Activated CD8-positive, alpha-beta memory T cell treated with anti-CD3 and anti-CD28 coated beads for 36 hours (primary cell): ENCODE data around the gene STAT3. TPM values are rescaled to one million over a fixed set of nuclear protein-coding genes. Genes with fewer than 3 reads are reported as not detected.
"Not testable (repeated sequence)": the region's sequence is repeated elsewhere in the genome, so short reads cannot be mapped to it uniquely, and the experiment has no call there.

Source experiments
- CTCF ChIA-PET: fragments of 350-600 bp; sonication (Branson Sonifier 250); formaldehyde crosslinking; loops from one replicate; lab custom pipeline; 2021; ENCODE audit warnings: antibody characterized with exemption; lab: Charles Lee
- POLR2A ChIA-PET: fragments of 350-600 bp; sonication (Branson Sonifier 250); formaldehyde crosslinking; loops from one replicate; lab custom pipeline; 2021; ENCODE audit warnings: antibody characterized with exemption; lab: Charles Lee
- total RNA-seq, 2 experiments: library from RNA; stranded (reverse); gene quantifications; one replicate each; pipeline ENCODE4 v1.2.3, GENCODE V29; 2021

Gene STAT3
- total RNA-seq, 2 experiments from 2014 or later, result 179 TPM

GRCh38 chr17:42411905-42412679 lies 23.9 kb upstream of the STAT3 start:
- POLR2A ChIA-PET, result no interaction called here
- CTCF ChIA-PET, result interaction anchor here (0.6 to 13.0 kb wide), 3 partner anchors 94 to 504 kb away, joined by 3 to 340 read pairs (median 5); no protein-coding TSS in a partner anchor

- POLR2A ChIA-PET, result interaction anchor here (0.5 kb wide), 1 partner anchor 287 kb away, joined by 3 read pairs; no protein-coding TSS in a partner anchor
- CTCF ChIA-PET, result interaction anchor here (1.3 to 13.0 kb wide), 2 partner anchors 94 to 106 kb away, joined by 4 to 340 read pairs; no protein-coding TSS in a partner anchor
These were observed 23.1 kb upstream of the STAT3 start for GRCh38 chr17:42411361-42411760.

- ChIA-PET CTCF (interaction anchor here (0.7 to 13.0 kb wide), 3 partner anchors 77 to 107 kb away, joined by 4 to 340 read pairs (median 4); no protein-coding TSS in a partner anchor), POLR2A (no interaction called here)
These were observed 22.1 kb upstream of the STAT3 start for GRCh38 chr17:42410319-42410685.

GRCh38 chr17:42409523-42410318 lies 21.5 kb upstream of the STAT3 start:
- POLR2A ChIA-PET, result interaction anchor here (0.5 kb wide), 1 partner anchor 111 kb away, joined by 6 read pairs; no protein-coding TSS in a partner anchor

GRCh38 chr17:42408061-42408460 lies 19.8 kb upstream of the STAT3 start:
- POLR2A ChIA-PET, result interaction anchor here (0.6 kb wide), 1 partner anchor 541 kb away, joined by 3 read pairs; no protein-coding TSS in a partner anchor
- CTCF ChIA-PET, result interaction anchor here (0.5 to 13.0 kb wide), 6 partner anchors 12 to 186 kb away, joined by 3 to 340 read pairs (median 3); no protein-coding TSS in a partner anchor

More at GRCh38 chr17:42409523-42410318, 21.5 kb upstream of the STAT3 start:
- CTCF ChIA-PET, result interaction anchor here (0.6 to 13.0 kb wide), 3 partner anchors 92 to 265 kb away, joined by 3 to 340 read pairs (median 4); no protein-coding TSS in a partner anchor

GRCh38 chr17:42407289-42407836 lies 19.1 kb upstream of the STAT3 start:
- CTCF ChIA-PET, result interaction anchor here (0.7 to 13.0 kb wide), 16 partner anchors 9 to 185 kb away, joined by 3 to 340 read pairs (median 4); partner anchors contain the start of gene STAT3
- POLR2A ChIA-PET, result interaction anchor here (1.6 kb wide), 1 partner anchor 95 kb away, joined by 5 read pairs; no protein-coding TSS in a partner anchor

- CTCF ChIA-PET, result interaction anchor here (0.6 to 13.0 kb wide), 29 partner anchors 7 to 222 kb away, joined by 3 to 340 read pairs (median 5); partner anchors contain the start of genes CAVIN1 and STAT3
- POLR2A ChIA-PET, result interaction anchor here (0.7 to 1.6 kb wide), 3 partner anchors 90 to 96 kb away, joined by 3 to 5 read pairs (median 4); no protein-coding TSS in a partner anchor
These were observed 18.5 kb upstream of the STAT3 start for GRCh38 chr17:42406615-42407288.

GRCh38 chr17:42405963-42406495 lies 17.8 kb upstream of the STAT3 start:
- ChIA-PET CTCF (interaction anchor here (0.6 to 13.0 kb wide), 32 partner anchors 8 to 571 kb away, joined by 3 to 340 read pairs (median 5); partner anchors contain the start of genes CAVIN1 and STAT3), POLR2A (interaction anchor here (0.7 to 1.6 kb wide), 3 partner anchors 89 to 96 kb away, joined by 3 to 5 read pairs (median 4); no protein-coding TSS in a partner anchor)

- ChIA-PET CTCF (interaction anchor here (0.6 to 13.0 kb wide), 10 partner anchors 9 to 284 kb away, joined by 4 to 340 read pairs (median 6); no protein-coding TSS in a partner anchor), POLR2A (no interaction called here)
These were observed 16.8 kb upstream of the STAT3 start for GRCh38 chr17:42405076-42405475.

GRCh38 chr17:42404326-42405055 lies 16.2 kb upstream of the STAT3 start:
- POLR2A ChIA-PET, result interaction anchor here (0.5 to 0.6 kb wide), 2 partner anchors 94 to 95 kb away, joined by 4 to 5 read pairs; no protein-coding TSS in a partner anchor
- CTCF ChIA-PET, result interaction anchor here (0.6 to 13.0 kb wide), 7 partner anchors 8 to 284 kb away, joined by 4 to 340 read pairs (median 9); partner anchors contain the start of gene STAT3

- CTCF ChIA-PET, result interaction anchor here (0.6 to 13.0 kb wide), 21 partner anchors 9 to 297 kb away, joined by 3 to 340 read pairs (median 5); partner anchors contain the start of genes CAVIN1 and STAT3
- POLR2A ChIA-PET, result interaction anchor here (0.8 to 1.3 kb wide), 2 partner anchors 66 to 89 kb away, joined by 3 read pairs; no protein-coding TSS in a partner anchor
These were observed 14.9 kb upstream of the STAT3 start for GRCh38 chr17:42403150-42403549.

GRCh38 chr17:42402117-42402516 lies 13.9 kb upstream of the STAT3 start:
- CTCF ChIA-PET, result interaction anchor here (1.5 to 13.0 kb wide), 5 partner anchors 13 to 84 kb away, joined by 6 to 340 read pairs (median 9); partner anchors contain the start of genes CAVIN1 and STAT3

GRCh38 chr17:42400844-42401375 lies 12.7 kb upstream of the STAT3 start:
- POLR2A ChIA-PET, result not testable (repeated sequence)
- CTCF ChIA-PET, result interaction anchor here (1.2 to 3.3 kb wide), 3 partner anchors 64 to 89 kb away, joined by 3 to 10 read pairs (median 6); no protein-coding TSS in a partner anchor

More at GRCh38 chr17:42402117-42402516, 13.9 kb upstream of the STAT3 start:
- POLR2A ChIA-PET, result interaction anchor here (0.7 to 1.3 kb wide), 2 partner anchors 65 to 179 kb away, joined by 3 to 6 read pairs; no protein-coding TSS in a partner anchor

GRCh38 chr17:42399948-42400843 lies 12.0 kb upstream of the STAT3 start:
- ChIA-PET POLR2A (no interaction called here), CTCF (interaction anchor here (1.2 to 3.3 kb wide), 3 partner anchors 63 to 89 kb away, joined by 3 to 10 read pairs (median 6); no protein-coding TSS in a partner anchor)

- ChIA-PET POLR2A (no interaction called here), CTCF (interaction anchor here (1.0 to 3.3 kb wide), 5 partner anchors 75 to 118 kb away, joined by 3 to 10 read pairs (median 6); no protein-coding TSS in a partner anchor)
These were observed 10.9 kb upstream of the STAT3 start for GRCh38 chr17:42399121-42399520.
